Stimulated activated CD4-positive, alpha-beta T cell treated with anti-CD3 and anti-CD28 coated beads, Interleukin-4, amount 100 ng/mL, for 24 hours (primary cell): ENCODE measurements around the gene TMEM52.

Source experiments
- DNase-seq: peaks from one replicate; pipeline ENCODE4 v3.0.0-alpha.2; 2020

The TMEM52 gene

DNA sequence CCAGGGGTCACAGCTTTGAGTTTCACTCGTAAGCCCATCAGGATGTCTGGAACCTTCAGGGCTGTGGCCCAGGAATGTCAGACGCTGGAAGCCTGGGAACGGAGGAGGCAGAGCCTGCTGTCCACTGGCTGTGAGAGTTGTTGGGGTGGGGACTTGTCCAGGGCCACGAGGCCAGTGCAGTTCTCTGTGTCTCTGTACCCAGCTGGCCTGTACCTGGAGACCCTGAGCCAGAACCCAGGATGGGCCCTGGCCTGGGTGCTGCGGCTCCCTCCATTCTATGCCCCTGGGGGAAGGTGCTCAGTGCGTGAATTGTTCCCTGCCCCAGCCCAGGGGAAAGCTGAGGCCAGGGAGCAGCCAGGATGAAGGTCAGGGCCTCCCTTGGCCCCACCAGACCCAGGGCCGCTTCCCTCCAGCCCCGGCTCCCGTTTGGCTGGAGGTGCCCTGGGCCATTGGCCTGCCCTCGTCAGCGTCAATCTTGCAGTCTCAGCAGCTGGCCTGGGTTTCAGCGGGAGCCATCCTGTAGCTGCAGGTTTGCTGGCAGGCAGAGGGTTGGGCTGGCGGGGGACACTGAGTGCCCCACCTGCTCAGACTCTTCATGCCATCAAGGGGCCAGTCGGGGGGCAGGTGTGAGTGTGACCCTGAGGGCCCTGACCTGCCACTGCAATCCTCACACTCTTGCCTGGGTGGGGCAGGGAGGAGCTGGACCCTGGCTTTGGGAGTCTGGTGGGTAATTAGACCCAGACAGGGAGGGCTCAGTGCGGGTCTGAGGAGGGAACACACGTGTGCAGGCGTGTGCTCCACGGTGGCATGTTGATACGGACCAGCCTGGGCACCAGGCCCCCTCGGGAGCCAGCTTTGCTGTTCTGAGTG is 4.7 kb downstream of the TMEM52 start:
- DNase-seq: no peak

DNA sequence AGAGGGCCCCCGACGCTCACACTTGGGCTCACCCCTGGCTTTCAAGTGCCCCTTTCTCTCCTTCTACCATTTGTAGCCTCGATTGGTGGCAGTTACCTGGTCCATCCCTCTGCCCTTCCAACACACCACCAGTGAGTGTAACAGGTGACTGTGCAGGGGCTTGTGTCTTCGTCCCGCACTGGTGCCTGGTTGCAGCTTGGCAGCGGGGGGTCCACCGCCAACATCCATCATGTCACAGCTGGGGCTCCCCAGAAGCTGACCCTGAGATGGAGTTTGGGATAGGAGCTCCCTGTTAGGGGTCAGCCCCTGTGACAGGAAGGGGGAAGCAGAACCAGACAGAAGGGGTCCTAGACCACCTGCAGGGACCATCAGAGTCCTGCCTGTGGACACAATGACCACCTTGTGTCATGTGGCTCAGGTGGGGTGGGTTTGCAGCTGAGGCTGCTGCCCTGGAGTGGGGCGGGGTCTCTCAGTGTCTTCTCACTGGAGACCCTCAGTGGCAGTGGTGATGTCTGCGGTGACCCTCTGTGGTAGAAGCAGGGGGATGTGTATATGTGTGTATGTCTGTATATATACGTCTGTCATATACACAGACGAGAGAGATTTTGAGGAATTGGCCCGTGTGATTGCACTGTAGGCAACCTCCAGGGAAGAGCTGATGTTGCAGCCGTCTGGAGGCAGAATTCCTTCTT is 7.6 kb downstream of the TMEM52 start:
- no peak for DNase-seq

DNA sequence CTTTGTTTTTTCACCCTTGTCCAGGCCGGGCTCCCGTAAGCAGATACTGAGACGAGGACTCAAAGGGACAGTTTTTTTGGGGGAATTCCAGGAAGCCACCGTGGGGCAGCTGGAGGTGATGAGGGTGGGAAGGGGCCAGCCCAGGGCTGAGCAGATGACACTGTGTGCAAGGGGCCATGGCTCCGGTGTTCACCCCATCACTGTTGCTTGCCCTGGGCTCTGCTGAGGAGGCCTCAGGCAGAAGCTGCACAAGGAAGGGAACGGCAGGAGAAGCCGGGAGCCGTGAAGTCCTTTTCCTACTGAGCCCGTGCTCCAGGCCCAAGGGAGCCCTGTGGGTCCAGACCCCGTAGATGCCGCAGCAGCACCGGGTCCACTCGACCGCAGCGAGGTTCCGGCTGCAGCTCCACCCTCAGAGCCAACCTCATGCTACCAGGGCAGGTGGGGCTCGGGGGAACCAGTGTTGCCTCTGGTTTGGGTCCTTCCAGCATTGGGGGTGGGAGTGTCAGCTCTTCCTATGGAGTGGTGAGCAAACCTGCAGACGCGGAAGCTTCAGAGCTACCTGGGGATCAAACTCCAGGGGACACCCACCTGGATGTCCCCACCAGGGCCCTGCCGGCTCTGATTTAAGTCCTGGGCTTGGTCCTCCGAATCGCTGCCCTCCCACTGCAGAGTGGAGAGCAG is 8.3 kb downstream of the TMEM52 start:
- DNase-seq: no peak

DNA sequence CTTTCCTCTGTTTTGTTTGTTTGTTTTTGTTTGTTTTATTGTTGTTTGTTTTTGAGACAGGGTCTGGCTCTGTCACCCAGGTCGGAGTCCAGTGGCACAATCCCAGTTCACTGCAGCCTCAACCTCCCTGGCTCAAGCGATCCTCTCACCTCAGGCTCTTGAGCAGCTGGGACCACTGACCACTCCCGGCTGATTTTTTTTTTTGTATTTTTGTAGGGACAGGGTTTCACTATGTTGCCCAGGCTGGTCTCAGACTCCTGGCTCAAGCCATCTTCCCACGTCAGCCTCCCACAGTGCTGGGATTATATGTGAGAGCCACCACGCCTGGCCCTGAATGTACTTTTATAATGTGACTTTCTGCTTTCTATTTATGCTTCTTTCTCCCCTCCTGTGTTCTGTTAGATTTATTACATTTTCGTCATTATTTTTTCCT is 9.0 kb downstream of the TMEM52 start:
- DNase-seq: no peak

DNA sequence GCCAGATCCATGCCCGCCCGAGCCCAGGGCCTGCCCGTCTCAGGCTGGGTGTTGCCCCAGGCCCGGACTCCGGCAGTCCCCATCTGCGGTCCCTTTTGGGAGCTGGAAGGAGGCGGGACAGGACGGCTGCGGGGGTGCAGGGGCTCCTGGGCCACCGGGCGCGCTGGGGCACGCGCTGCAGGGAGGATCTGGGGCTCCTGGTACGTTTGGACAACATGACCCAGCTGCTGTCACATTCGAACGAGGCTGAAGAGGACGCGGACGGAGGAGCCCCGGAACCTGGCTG is 10.6 kb downstream of the TMEM52 start:
- DNase-seq: no peak

DNA sequence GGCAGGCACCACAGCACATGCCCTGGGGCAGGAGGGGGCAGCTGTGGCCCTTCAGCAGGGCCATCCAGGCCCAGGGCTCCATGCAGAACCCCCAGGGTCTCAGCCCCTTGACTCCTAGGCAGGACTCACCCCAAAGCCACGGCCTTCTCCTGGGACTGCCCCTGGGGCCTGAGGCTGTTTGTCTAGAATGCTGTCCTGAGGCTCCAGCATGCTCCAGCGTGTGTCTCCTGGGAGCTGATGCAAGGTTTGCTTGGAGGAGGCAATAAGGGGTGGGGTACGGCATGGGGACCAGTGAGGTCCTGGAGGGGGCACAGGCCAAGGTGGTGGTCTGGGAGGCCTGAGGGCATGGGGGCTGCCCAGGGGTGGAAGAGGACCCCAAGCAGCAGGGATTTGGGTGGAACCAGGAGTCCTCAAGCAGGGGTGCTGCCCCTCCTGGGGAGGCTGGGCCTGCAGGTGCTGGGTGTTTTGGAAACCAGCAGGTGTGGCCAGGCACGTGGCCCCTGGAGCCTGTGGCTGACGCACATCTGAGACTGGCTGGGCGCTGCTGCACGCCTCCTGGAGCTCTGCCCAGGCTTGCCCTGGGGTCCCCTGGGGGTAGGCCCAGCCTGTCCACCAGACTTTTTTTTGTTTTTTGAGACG is 11.9 kb downstream of the TMEM52 start:
- DNase-seq: no peak

DNA sequence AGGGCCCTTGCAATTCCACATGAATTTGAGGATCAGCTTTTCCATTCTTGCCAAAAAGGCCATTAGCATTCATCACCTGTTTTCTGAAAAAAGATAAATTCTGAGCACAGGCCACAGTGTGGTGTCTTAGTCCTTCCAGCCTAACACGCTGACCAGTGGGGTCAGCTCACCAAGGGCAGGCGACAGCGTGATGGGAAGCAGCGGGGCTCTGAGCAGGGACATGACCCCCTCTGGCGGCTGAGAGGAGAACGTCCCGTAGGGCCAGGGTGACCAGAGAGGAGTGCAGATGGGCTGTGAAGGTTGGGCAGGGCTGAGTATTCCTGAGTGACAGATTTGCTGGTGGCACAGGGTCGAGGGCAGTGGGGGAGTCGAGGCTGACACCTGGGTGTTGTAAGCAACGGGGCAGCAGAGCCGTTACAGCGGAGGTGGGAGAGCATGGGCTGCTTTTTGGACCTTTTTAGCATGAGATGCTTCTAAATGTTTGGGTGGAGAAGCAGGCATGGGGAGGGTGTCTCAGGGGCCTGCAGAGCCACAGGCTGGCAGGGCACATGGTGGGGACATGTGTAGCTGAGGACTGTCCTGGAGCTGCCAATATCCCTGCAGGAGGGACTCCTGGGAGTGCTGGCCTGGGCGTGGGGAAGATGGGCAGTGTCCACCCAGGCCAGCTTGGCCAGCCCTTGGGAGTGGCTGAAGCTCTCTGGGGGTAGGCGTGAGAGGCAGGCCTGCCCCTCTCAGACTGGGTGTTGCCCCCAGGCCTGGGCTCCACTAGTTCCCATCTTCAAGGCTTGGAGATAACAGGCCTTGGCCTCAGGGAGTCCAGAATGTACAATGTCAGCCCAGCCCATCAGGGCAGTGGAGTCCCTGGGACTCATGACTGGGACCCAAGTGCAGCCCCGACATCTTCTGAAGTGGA is 12.6 kb downstream of the TMEM52 start:
- DNase-seq: peak; percentile 78

DNA sequence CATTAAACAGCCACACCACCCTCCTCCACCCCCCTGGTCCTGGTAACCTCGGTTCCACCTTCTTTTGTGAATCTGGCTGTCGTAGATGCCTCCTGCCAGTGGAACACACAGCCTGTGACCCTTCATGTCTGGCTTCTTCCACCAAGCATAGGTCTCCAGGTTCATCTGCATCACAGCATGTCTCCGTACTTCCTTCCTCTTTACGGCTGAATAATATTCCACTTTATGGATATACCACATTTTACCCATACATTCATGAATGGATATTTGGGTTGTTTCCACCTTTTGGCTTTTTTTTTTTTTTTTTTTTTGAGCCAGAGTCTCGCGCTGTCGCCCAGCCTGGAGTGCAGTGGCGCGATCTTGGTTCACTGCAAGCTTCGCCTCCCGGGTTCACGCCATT is 15.9 kb downstream of the TMEM52 start:
- DNase-seq: no peak

DNA sequence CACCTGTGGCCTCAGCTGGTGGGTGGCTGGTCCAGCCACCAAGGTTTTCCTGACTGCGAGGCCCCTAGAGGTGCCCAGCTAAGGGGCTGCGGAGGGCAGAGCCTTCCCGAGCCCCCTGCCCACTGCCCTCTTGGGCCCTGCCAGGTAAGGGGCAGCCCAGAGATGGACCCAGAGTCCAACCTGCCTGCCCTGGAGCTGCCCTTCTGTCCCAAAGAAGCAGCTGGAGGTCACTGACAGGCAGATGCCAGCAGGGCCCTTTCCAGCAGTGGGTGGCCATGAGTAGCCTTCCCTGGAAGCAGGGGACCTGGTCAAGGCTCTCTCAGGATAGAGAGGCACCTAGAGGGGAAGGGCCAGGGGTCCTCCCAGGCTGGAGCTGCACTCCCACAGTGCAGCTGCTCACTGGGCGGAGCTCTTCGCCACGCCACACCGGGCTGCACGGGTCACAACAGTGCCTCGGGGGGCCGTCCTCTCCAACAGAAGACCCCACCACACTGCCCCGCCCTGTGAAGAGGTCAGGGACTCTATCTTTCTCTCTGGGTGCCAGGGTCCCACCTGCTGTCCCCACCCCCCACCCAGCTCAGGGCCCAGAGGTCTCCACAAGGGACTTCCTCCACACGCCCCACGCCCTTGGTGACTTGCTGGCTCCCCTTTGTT is 17.3 kb downstream of the TMEM52 start:
- DNase-seq: no peak

DNA sequence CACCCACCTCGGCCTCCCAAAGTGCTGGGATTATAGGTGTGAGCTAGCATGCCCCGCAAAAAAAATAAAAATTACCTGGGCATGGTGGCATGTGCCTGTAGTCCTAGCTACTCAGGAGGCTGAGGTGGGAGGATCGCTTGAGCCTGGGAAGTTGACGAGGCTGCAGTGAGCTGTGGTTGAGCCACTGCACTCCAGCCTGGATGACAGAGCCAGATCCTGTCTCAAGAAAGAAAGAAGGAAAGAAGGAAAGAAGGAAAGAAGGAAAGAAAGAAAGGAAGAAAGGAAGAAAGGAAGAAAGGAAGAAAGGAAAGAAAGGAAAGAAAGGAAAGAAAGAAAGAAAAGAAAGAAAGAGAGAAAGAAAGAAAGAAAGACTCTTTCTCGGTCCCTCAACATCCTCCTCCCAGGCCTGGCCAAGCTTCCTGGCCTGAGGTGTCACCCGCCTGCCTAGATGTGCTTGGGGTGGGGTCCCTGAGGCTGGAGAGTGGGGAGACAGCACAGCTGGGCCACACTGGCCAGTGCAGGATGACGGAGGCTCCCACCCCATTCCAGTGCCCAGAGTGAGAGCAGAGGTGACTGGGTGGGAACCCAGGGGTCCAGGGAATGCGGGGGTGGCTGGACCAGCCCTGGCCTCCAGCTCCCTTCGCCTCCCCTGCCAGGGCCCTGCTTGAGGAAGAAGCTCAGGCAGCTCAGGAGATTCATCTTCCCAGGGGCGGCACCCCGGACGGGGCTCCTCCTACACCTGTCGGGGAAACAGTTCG is 18.0 kb downstream of the TMEM52 start:
- no peak for DNase-seq

DNA sequence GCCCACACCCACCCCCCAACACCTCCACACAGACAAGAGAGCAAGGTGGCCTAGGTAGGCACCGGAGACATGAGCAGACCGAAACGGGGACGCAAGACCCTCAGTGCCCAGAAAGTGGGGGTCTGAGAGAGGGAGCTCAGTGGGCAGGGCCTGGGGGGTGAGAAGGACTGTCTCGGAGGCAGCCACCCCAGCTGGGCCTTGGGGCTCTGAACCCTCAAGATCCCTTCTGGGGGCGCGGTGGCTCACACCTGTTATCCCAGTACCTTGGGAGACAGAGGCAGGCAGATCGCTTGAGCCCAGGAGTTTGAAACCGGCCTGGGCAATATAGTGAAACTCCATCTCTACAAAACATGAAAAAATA is 19.1 kb downstream of the TMEM52 start:
- no peak for DNase-seq

DNA sequence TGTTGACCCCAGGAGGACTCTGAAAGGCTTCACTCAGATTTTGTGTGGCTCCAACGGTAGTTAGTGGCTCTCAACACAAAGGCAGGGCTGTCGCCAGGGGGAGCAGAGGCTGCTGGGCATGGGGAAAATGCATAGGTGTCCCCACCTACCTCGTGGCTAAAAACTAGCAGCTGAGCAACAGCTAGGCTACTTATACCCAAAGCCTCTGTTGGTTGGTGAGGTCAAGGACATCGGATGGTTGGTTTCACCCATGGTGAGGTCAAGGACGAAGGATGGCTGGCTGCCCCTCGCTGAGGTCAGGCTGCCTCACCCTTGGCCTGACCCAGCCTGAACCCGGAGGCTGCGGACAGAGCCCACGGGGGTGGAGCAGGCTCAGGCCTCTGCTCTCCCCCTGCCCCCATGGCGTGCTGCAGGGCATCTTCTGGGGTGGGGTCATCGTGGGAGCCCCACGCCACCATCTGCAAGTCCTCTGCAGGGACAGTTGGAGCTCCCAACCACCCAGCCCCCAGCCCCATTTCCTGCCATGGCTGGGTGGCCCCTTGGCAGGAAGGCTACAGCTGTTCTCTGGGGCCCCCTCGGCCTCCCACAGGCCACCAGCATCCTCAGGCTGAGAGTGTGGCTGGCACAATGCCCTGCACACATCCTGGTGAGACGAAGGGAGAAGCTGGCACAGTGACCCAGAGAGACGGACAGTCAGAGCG is 19.7 kb downstream of the TMEM52 start:
- DNase-seq: no peak

DNA sequence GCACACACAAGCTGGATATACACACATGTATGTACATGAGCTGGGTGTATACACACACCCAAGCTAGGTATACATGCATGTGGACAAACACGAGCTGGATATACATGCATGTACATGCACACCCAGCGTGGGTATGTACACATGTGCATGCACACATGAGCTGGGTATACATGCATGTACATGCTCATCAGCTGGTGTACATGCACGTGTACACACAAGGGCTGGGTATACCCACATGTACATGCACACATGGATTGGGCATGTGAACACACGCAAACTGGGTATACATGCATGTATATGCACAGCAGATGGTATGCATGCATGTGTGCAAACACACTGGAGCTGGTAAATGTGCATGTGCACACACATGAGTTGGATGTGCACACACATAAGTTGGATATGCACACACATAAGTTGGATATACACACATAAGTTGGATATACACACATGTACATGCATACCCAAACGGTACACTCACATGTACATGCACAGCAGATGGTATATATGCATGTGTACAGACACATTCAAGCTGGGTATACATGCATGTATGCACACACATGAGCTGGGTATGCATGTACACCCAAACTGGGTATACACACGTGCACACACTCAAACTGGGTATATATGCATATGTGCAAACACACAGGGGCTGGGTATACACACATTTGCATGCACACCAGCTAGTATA is 20.7 kb downstream of the TMEM52 start:
- no peak for DNase-seq

DNA sequence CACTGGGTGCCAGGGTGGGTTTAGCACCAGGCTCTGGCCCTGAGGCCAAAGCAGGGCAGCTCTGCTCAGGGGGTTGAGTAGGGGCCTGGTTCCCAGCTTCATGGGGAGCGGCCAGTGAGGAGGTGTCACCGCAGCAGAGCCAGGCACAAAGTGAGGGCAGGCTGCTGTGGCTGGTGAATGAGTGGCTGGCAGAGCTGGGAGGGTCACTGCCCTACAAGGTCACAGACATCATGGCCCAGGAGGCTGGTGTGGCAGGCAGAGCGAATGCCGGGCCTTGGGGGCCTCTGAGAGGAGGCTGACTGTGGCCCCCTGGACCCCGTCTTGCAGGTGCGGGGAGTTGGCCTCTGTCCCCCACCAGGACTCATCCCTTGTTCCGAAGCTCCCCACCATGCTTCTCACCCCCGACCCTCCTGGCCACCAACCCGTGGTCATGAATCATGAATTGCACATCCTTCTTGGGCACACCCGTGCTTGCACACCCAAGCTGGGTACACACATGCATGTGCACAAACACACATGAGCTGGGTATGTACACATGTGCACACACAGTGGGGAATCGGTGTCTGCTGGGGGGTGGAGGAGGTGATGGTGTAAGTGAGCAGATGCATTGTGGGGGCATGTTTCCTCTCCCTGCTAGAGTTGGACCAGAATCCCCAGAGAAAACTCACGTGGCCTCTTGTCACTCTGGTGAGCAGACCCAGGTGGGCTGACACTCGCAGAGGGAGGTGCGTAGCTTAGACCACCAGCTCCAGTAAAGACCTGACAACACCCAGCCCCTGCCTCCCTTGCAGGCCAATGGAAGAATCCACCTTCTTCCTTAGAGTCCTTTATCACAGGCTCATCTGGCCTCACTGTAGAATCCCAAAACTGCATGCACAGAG is 23.4 kb downstream of the TMEM52 start:
- DNase-seq: no peak

DNA sequence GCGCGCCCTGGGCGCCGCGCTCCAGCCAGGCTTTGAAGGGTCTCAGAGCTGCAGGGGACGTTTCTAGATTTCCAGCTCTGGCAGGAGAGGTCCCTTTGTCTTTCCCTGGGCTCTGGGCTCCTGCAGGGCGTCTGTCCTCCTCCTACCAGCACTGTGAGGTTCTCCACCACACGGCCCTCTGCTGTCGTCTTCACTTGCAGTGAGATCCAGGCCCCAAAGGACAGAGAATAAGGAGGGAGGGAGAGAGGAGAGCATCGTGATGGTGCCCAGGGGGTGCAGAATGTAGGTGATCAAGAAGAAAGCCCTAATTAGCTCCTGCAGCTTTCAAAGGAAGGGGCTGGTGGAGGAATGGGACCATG is 24.0 kb downstream of the TMEM52 start:
- no peak for DNase-seq

DNA sequence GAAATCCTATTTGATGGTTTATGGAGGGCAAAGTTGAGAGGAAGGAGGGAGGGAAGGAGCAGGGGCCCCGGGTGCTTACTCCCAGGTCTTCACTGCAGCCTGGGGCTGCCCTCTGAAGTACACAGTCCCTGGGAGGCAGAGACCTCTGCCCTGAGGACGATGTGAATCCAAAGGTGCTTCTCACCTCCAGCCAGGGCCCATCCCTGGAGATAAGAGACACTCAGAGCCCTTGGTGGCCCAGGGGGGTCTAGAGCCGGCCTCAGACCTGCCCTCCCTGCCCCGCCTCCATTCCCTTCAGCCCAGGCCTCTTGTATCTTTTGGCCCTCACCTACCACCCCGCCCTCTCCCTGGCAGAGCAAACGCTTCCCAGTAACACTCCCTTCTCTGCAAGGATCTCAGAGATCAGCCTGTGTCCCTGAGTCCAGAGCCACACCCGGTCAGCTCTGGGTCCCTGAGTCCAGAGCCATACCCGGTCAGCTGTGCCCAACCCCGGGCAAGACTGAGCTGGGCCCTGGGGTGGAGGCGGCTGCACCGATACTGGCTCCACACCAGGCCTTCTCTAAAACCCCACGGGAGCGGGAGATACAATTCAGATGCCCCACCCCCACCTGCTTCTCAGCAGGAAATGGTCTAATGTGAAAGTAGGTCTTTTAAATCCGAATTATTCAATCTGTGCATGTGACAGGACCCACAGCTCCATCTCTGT is 24.6 kb downstream of the TMEM52 start:
- no peak for DNase-seq

DNA sequence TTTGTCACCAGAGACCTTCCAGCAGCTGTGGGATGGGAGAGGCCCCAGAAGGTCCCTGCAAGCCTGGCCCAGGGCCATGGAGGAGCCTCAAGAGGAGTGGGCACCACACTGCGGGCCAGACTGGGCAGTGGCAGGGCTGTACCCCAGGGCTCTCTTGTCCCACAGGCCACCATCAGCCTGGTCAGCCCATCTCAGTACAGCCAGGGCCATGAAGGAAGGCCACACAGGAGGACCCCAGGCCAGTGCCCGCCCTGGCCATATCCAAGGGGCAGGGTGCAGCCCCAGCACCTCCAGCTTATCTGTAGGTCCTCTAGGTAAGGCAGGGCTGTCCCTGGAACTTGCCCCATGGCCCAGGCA is 25.1 kb downstream of the TMEM52 start:
- no peak for DNase-seq

DNA sequence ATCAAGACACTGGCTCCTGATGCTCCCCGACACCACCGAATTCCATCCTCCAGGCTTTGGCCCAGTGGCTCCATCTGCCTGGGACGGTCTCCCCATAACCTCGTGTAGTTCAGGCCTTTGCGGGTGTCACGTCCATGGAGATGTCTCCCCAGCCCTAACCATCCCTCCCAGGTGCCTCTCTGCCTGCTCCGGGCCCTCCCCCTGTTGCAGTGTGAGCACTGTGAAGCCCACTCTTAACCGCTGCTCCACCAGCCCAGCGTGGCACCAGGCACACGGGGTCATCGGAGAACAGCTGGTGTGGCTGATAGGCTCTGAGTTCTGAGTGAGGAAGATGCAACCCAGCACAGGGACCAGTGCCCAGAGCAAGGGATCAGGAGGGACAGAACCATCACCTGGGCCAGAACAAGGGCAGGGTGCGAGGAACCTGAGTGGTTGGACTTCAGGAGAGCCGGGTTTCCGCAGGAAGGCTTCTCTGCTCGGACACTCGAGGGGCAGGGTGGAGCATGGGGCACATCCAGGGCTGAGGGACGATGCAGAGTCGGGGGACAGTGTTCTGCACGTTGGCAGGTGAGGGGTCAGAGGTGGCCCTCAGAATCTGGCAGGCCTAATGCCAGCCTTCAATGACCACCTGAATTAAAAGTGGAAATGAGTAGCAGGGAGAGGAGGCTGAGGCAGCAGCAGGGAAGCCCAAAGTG is 25.6 kb downstream of the TMEM52 start:
- no peak for DNase-seq
